PC-9 (cell line): ENCODE data around the gene ZBTB34.

Source experiments
- EZH2 ChIP-seq: fragments of 200-600 bp; sonication (generic); IDR thresholded peaks from 2 replicates; pipeline ENCODE4 v1.8.0; 2017; ENCODE audit warnings: antibody characterized with exemption, low read depth
- TF ChIP-seq, protein P1 (sequence below): fragments of 200-600 bp; sonication (generic); conservative IDR thresholded peaks from 2 replicates; pipeline ENCODE4 v1.6.1; 2017; ENCODE audit warnings: mixed run types, antibody characterized with exemption, mild to moderate bottlenecking, moderate library complexity

DNA sequence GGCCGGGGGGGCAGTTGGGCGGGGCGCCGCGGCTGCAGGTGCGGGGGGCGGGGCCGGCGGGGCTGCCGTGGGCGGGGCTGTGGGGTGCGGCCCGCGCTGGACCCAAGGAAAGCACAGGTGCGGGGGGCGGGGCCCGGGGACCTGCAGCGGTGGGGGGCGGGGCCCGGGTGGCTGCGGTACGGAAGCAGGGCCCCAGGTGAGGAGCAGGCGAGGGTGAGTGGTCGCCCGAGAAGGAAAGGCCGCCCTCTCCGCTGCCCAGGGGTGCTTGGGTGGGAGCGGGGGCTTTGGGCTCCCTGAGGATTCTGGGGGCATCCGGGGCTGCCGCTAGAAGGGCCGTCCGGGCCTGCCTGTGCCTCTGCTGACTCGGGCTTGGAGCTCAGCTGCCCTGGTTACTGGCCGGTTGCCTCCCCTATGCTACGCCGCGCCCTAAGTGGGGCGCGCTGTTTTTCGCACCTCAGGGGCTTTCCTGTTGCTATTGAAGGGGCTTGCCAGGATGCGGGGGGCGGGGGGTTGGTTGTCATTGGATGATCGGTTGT is 54.9 kb downstream of the ZBTB34 start:
- TF ChIP-seq, protein P1, sequence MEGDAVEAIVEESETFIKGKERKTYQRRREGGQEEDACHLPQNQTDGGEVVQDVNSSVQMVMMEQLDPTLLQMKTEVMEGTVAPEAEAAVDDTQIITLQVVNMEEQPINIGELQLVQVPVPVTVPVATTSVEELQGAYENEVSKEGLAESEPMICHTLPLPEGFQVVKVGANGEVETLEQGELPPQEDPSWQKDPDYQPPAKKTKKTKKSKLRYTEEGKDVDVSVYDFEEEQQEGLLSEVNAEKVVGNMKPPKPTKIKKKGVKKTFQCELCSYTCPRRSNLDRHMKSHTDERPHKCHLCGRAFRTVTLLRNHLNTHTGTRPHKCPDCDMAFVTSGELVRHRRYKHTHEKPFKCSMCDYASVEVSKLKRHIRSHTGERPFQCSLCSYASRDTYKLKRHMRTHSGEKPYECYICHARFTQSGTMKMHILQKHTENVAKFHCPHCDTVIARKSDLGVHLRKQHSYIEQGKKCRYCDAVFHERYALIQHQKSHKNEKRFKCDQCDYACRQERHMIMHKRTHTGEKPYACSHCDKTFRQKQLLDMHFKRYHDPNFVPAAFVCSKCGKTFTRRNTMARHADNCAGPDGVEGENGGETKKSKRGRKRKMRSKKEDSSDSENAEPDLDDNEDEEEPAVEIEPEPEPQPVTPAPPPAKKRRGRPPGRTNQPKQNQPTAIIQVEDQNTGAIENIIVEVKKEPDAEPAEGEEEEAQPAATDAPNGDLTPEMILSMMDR = no peak
- no peak for TF ChIP-seq EZH2
